Ishikawa (cell line): Measurements from ENCODE around the gene ATP6V1C2.
A peak's percentile ranks its signal among the peaks of the same experiment; 100 is the strongest.

ENCODE experiments used
- CEBPB ChIP-seq: IDR thresholded peaks from 2 replicates; pipeline ENCODE4 v1.6.1; 2012
- CREB1 ChIP-seq: IDR thresholded peaks from 2 replicates; pipeline ENCODE4 v1.6.1; 2012; ENCODE audit warnings: low read depth
- EGR1 ChIP-seq: IDR thresholded peaks from 2 replicates; pipeline ENCODE4 v1.6.1; 2012
- EP300 ChIP-seq: IDR thresholded peaks from 2 replicates; pipeline ENCODE4 v1.6.1; 2012; ENCODE audit warnings: borderline replicate concordance
- FOXM1 ChIP-seq: IDR thresholded peaks from 2 replicates; pipeline ENCODE4 v1.6.1; 2012; ENCODE audit warnings: low read depth, borderline replicate concordance
- MAX ChIP-seq: IDR thresholded peaks from 2 replicates; pipeline ENCODE4 v1.6.1; 2012
- NFIC ChIP-seq: IDR thresholded peaks from 2 replicates; pipeline ENCODE4 v1.6.1; 2012
- RAD21 ChIP-seq: IDR thresholded peaks from 2 replicates; pipeline ENCODE4 v1.6.1; 2012; ENCODE audit warnings: low read depth
- REST ChIP-seq: IDR thresholded peaks from 2 replicates; pipeline ENCODE4 v1.6.1; 2012; ENCODE audit warnings: low read depth, mild to moderate bottlenecking
- TAF1 ChIP-seq: IDR thresholded peaks from 2 replicates; pipeline ENCODE4 v1.6.1; 2012; ENCODE audit warnings: low read depth, mild to moderate bottlenecking
- TCF12 ChIP-seq: IDR thresholded peaks from 2 replicates; pipeline ENCODE4 v1.6.1; 2012; ENCODE audit warnings: low read depth
- TEAD4 ChIP-seq: IDR thresholded peaks from 2 replicates; pipeline ENCODE4 v1.6.1; 2012
- USF1 ChIP-seq: IDR thresholded peaks from 2 replicates; pipeline ENCODE4 v1.6.1; 2012
- YY1 ChIP-seq: IDR thresholded peaks from 2 replicates; pipeline ENCODE4 v1.6.1; 2012; ENCODE audit warnings: low read depth
- ZBTB7A ChIP-seq: IDR thresholded peaks from 2 replicates; pipeline ENCODE4 v1.6.1; 2012; ENCODE audit warnings: low read depth

The ATP6V1C2 gene

GRCh38 chr2:10717628-10718027 lies 3.8 kb upstream of the ATP6V1C2 start:
- TF ChIP-seq TEAD4 (peak; percentile 63; the same call in 1 of the 2 replicates), TCF12 (0 out of 2 replicates have a peak, but pooled peaks have one; percentile 24), ZBTB7A (no peak), NFIC (peak; percentile 24; the same call in 1 of the 2 replicates)

- no peak for TF ChIP-seq CREB1
- no peak for TF ChIP-seq CEBPB
- no peak for TF ChIP-seq MAX
- TF ChIP-seq ZBTB7A: no peak
- TF ChIP-seq TEAD4: no peak
- no peak for TF ChIP-seq REST
- no peak for TF ChIP-seq RAD21
- TF ChIP-seq NFIC: no peak
- no peak for TF ChIP-seq YY1
- TF ChIP-seq EGR1: no peak
- TF ChIP-seq FOXM1: no peak
- no peak for TF ChIP-seq TCF12
- no peak for TF ChIP-seq USF1
- TF ChIP-seq EP300: no peak
- TF ChIP-seq TAF1: no peak
Observed at GRCh38 chr2:10720306-10720705, 1.1 kb upstream of the ATP6V1C2 start.

GRCh38 chr2:10720947-10721395 lies 459 bp upstream of the ATP6V1C2 start:
- TF ChIP-seq NFIC (no peak), TCF12 (peak; percentile 35; the same call in 1 of the 2 replicates)

GRCh38 chr2:10722252-10722825 lies 909 bp downstream of the ATP6V1C2 start:
- no peak for TF ChIP-seq USF1

- TF ChIP-seq USF1 (no peak), CREB1 (no peak), NFIC (no peak), CEBPB (no peak), FOXM1 (no peak)
Observed at GRCh38 chr2:10732924-10733565, 11.6 kb downstream of the ATP6V1C2 start.

GRCh38 chr2:10733566-10733925 lies 12.1 kb downstream of the ATP6V1C2 start:
- TF ChIP-seq NFIC (no peak), USF1 (no peak), REST (no peak), TAF1 (no peak), EGR1 (no peak), ZBTB7A (no peak), TCF12 (no peak), CREB1 (no peak), RAD21 (no peak), EP300 (no peak), FOXM1 (no peak), YY1 (no peak), CEBPB (no peak), MAX (no peak), TEAD4 (no peak)
